Endothelial cell of umbilical vein (primary cell): ENCODE measurements around the gene ZAR1. TPM values are rescaled to one million over a fixed set of nuclear protein-coding genes. Genes with fewer than 3 reads are reported as not detected.
"Not testable (repeated sequence)": the region's sequence is repeated elsewhere in the genome, so short reads cannot be mapped to it uniquely, and the experiment has no call there.

Source experiments
- BruUV-seq: library from RNA; stranded (reverse); fragments of 400-500 nt; replicated peaks from 2 replicates; lab custom pipeline; 2021; lab: Mats Ljungman, UMichigan
- CTCF ChIA-PET: fragments of 300-600, 350-600 bp; sonication (Branson Sonifier 250); formaldehyde crosslinking; loops from one replicate; lab custom pipeline; 2021; ENCODE audit warnings: antibody characterized with exemption, inconsistent platforms; lab: Charles Lee
- POLR2A ChIA-PET: fragments of 300-600, 350-600 bp; sonication (Branson Sonifier 250); formaldehyde crosslinking; loops from one replicate; lab custom pipeline; 2021; ENCODE audit warnings: antibody characterized with exemption, inconsistent platforms; lab: Charles Lee
- DNase-seq: peaks from one replicate; pipeline ENCODE4 v3.0.0-alpha.2; 2011; ENCODE audit warnings: low read depth, low spot score
- FAIRE-seq: peaks from 2 replicates; lab custom pipeline; 2011; peaks lifted over from hg19 to GRCh38; lab: Jason Lieb, UNC
- H2AFZ ChIP-seq: 2 replicates; pipeline ENCODE4 v1.6.0; 2012; ENCODE audit warnings: low read depth, low read length, control low read depth, inconsistent platforms
- H3K27ac ChIP-seq: 2 replicates; pipeline ENCODE4 v1.5.1; 2011; ENCODE audit warnings: low read depth, mild to moderate bottlenecking, control low read depth, low read length, moderate library complexity; ENCODE audit not compliant: insufficient read depth
- H3K27me3 ChIP-seq, 2 experiments: 2 replicates each; pipeline versions ENCODE4 v1.6.0 to v1.6.1; 2011; ENCODE audit warnings: low read length in 2 of 2, mixed read lengths in 1 of 2; ENCODE audit not compliant: control insufficient read depth in 2 of 2, insufficient read depth in 2 of 2
- H3K36me3 ChIP-seq, 2 experiments: 2 replicates in 1 of 2; 3 replicates in 1 of 2; pipeline ENCODE4 v1.5.1; 2011; ENCODE audit warnings: low read length in 2 of 2, mild to moderate bottlenecking in 1 of 2, moderate library complexity in 1 of 2; ENCODE audit not compliant: control insufficient read depth in 2 of 2, insufficient read depth in 2 of 2; ENCODE audit errors: extremely low read depth in 1 of 2
- H3K4me1 ChIP-seq: 3 replicates; pipeline ENCODE4 v1.5.1; 2011; ENCODE audit warnings: mild to moderate bottlenecking, low read length; ENCODE audit not compliant: control insufficient read depth, insufficient read depth; ENCODE audit errors: extremely low read depth
- H3K4me2 ChIP-seq: 2 replicates; pipeline ENCODE4 v1.6.1; 2011; ENCODE audit warnings: low read length, control low read depth, mixed read lengths; ENCODE audit not compliant: insufficient read depth
- H3K4me3 ChIP-seq, 3 experiments: fragments of 200-600 bp in 1 of 3; sonication (generic), shearing (Covaris generic) in 1 of 3; replicated peaks in 1 of 3; 2 replicates each; pipeline ENCODE4 v1.5.1; 2011 to 2016; ENCODE audit warnings: control low read depth in 3 of 3, low read length in 3 of 3, mild to moderate bottlenecking in 2 of 3, inconsistent platforms in 1 of 3, low read depth in 1 of 3, moderate library complexity in 1 of 3; ENCODE audit not compliant: insufficient read depth in 1 of 3
- H3K79me2 ChIP-seq: 2 replicates; pipeline ENCODE4 v1.6.0; 2012; ENCODE audit warnings: low read length, inconsistent platforms; ENCODE audit not compliant: control insufficient read depth, insufficient read depth
- H3K9ac ChIP-seq: replicated peaks from 2 replicates; pipeline ENCODE3; 2011; ENCODE audit warnings: low read length, control low read depth; ENCODE audit not compliant: insufficient read depth; ENCODE audit errors: extremely low read depth
- H3K9me1 ChIP-seq: replicated peaks from 3 replicates; pipeline ENCODE4 v1.6.0; 2011; ENCODE audit warnings: mild to moderate bottlenecking, low read length; ENCODE audit not compliant: control insufficient read depth, insufficient read depth; ENCODE audit errors: extremely low read depth
- H3K9me3 ChIP-seq: replicated peaks from 2 replicates; pipeline ENCODE4 v1.5.1; 2012; ENCODE audit warnings: low read length, inconsistent platforms; ENCODE audit not compliant: control insufficient read depth, insufficient read depth
- H4K20me1 ChIP-seq: replicated peaks from 2 replicates; pipeline ENCODE3; 2011; ENCODE audit warnings: mild to moderate bottlenecking, low read length; ENCODE audit not compliant: control insufficient read depth, insufficient read depth; ENCODE audit errors: extremely low read depth
- CTCF ChIP-seq, 2 donors: IDR thresholded peaks; 1 replicate in 1 of 2; 2 replicates in 1 of 2; pipeline ENCODE4 v1.5.1; 2011; ENCODE audit warnings: low read length in 2 of 2, mild to moderate bottlenecking in 2 of 2, moderate library complexity in 2 of 2, control low read depth in 1 of 2, inconsistent platforms in 1 of 2, low read depth in 1 of 2; ENCODE audit not compliant: insufficient read depth in 1 of 2; ENCODE audit errors: extremely low read depth in 1 of 2
- EZH2 ChIP-seq: IDR thresholded peaks from 2 replicates; pipeline ENCODE4 v1.6.1; 2012; ENCODE audit warnings: borderline replicate concordance, low read depth, mild to moderate bottlenecking, moderate library complexity, low read length, inconsistent platforms; ENCODE audit not compliant: severe bottlenecking
- FOS ChIP-seq: IDR thresholded peaks from 2 replicates; pipeline ENCODE4 v1.6.1; 2011; ENCODE audit warnings: mild to moderate bottlenecking, low read length, moderate library complexity, borderline replicate concordance; ENCODE audit not compliant: insufficient read depth
- GATA2 ChIP-seq: IDR thresholded peaks from 2 replicates; pipeline ENCODE4 v1.7.0; 2011; ENCODE audit warnings: low read depth, mild to moderate bottlenecking, moderate library complexity, mixed read lengths, low read length; ENCODE audit not compliant: insufficient read length, insufficient read depth
- JUN ChIP-seq: IDR thresholded peaks from 2 replicates; pipeline ENCODE4 v1.6.1; 2011; ENCODE audit warnings: borderline replicate concordance, low read depth; ENCODE audit not compliant: insufficient read length, insufficient read depth
- MAX ChIP-seq: IDR thresholded peaks from 2 replicates; pipeline ENCODE4 v1.6.1; 2011; ENCODE audit not compliant: insufficient read depth, insufficient read length
- MYC ChIP-seq: IDR thresholded peaks from one replicate; pipeline ENCODE4 v1.6.1; 2011; ENCODE audit warnings: mild to moderate bottlenecking, low read depth, low read length
- POLR2A ChIP-seq: IDR thresholded peaks from 2 replicates; pipeline ENCODE4 v1.6.1; 2012; ENCODE audit warnings: low read depth, mild to moderate bottlenecking, control low read depth, low read length
- POLR2AphosphoS5 ChIP-seq: IDR thresholded peaks from 2 replicates; pipeline ENCODE4 v1.6.1; 2012; ENCODE audit warnings: low read depth, mild to moderate bottlenecking, control low read depth, low read length, moderate library complexity; ENCODE audit not compliant: insufficient read depth
- dilution Hi-C: fragments of 300-500 bp; cut with MboI; formaldehyde crosslinking; loops from one replicate; pipeline ENCODE4 v1.15.0; 2019; ENCODE audit warnings: low sequenced_read_pairs; ENCODE audit not compliant: extremely low pct_ligation_motif_present
- intact Hi-C: fragments of 100-400 bp; cut with micrococcal nuclease; formaldehyde crosslinking; loops from one replicate; pipeline ENCODE4 v1.10.0; 2022
- polyA plus RNA-seq, 4 experiments: library from polyadenylated mRNA; depleted of rRNA in 3 of 4; stranded (reverse) in 3 of 4; unstranded in 1 of 4; fragments of >200 nt; gene quantifications; 2 replicates each; pipeline versions ENCODE4 v1.2.1 to v1.2.3, GENCODE V29; 2011 to 2012; ENCODE audit warnings: missing spikeins in 1 of 4
- total RNA-seq: library from RNA; stranded (reverse); gene quantifications from 2 replicates; pipeline ENCODE4 v1.2.3, GENCODE V29; 2021

Gene ZAR1
- total and polyA plus RNA-seq, 2 donors (not counting 3 experiments of a cell fraction or from before 2014, with no cell fraction given): not detected

GRCh38 chr4:48450740-48451139, 39.3 kb upstream of the ZAR1 start:
- H4K20me1 ChIP-seq: no peaks in the 10 kb centered on the region
- no peak overlapping the region for H3K27ac ChIP-seq
- no peak overlapping the region for H2AFZ ChIP-seq
- no TSS peak for BruUV-seq
- H3K4me3 ChIP-seq: no peak overlapping the region
- no peaks in the 10 kb centered on the region for H3K79me2 ChIP-seq
- no peak overlapping the region for H3K4me2 ChIP-seq
- CTCF ChIA-PET: interaction anchor here (0.5 kb wide), 1 partner anchor 76 kb away, joined by 3 read pairs; no protein-coding TSS in a partner anchor
- POLR2A ChIA-PET: no interaction called here
- no peak for DNase-seq
- TF ChIP-seq POLR2A (no peak), GATA2 (no peak), JUN (no peak), EZH2 (no peak), FOS (no peak), MYC (no peak), POLR2AphosphoS5 (no peak), CTCF (IDR thresholded peaks at IDR 0.05; ENCODE audit: extremely low read depth in 1 of 2, insufficient read depth in 1 of 2, low read depth in 1 of 2, low read length in 2 of 2) (no peak), MAX (no peak)
- no peaks in the 10 kb centered on the region for H3K36me3 ChIP-seq
- dilution Hi-C loops (no loop called here), intact Hi-C loops (no loop called here)
- peak; percentile 42 for FAIRE-seq
- no peaks in the 10 kb centered on the region for H3K9me3 ChIP-seq
- no peak overlapping the region for H3K9ac ChIP-seq
- H3K4me1 ChIP-seq: no peaks in the 10 kb centered on the region
- H3K27me3 ChIP-seq: peaks cover 0 to under 1% of the 10 kb centered on the region in 2 experiments
- H3K9me1 ChIP-seq: no peaks in the 10 kb centered on the region

GRCh38 chr4:48451656-48452055, 38.4 kb upstream of the ZAR1 start:
- H4K20me1 ChIP-seq, H3K4me3 ChIP-seq, POLR2A ChIA-PET, H3K9me1 ChIP-seq, H3K79me2 ChIP-seq, H3K4me1 ChIP-seq, DNase-seq, H3K27ac ChIP-seq, H3K27me3 ChIP-seq, H3K9me3 ChIP-seq, intact Hi-C loops, H3K4me2 ChIP-seq, BruUV-seq, H3K36me3 ChIP-seq, CTCF ChIA-PET, FAIRE-seq, H3K9ac ChIP-seq, dilution Hi-C loops, H2AFZ ChIP-seq: not testable (repeated sequence)
